IMR-90 (cell line): ENCODE data around the gene GLS2. TPM values are rescaled to one million over a fixed set of nuclear protein-coding genes. Genes with fewer than 3 reads are reported as not detected.

ENCODE experiments used
- ATAC-seq: fragments of 200-7000 bp; cut with Tn5 transposase; 2 replicates; pipeline ENCODE4 v1.9.1; 2020; ENCODE audit warnings: low read depth, mild to moderate bottlenecking, moderate library complexity
- BruUV-seq: library from RNA; stranded (reverse); fragments of 400-500 nt; replicated peaks from 2 replicates; lab custom pipeline; 2021; lab: Mats Ljungman, UMichigan
- CTCF ChIA-PET: fragments of 300-600 bp; formaldehyde crosslinking; extraction: SDS; loops from one replicate; lab custom pipeline; 2021; ENCODE audit warnings: antibody characterized with exemption; lab: Yijun Ruan, JAX
- POLR2A ChIA-PET: fragments of 300-600 bp; sonication (Branson Sonifier 250); formaldehyde crosslinking; loops from one replicate; lab custom pipeline; 2022; ENCODE audit warnings: antibody characterized with exemption; ENCODE audit not compliant: unreplicated experiment; lab: Charles Lee
- DNase-seq: peaks from one replicate; pipeline ENCODE4 v3.0.0; 2013
- H2AFZ ChIP-seq: replicated peaks from 2 replicates; pipeline ENCODE3; 2013; ENCODE audit warnings: low read length, mild to moderate bottlenecking; ENCODE audit not compliant: poor library complexity
- H2AK5ac ChIP-seq: 2 replicates; pipeline ENCODE4 v1.6.1; 2013; ENCODE audit warnings: low read depth, low read length, inconsistent platforms
- H2AK9ac ChIP-seq: replicated peaks from 2 replicates; pipeline ENCODE3; 2013; ENCODE audit warnings: mild to moderate bottlenecking, low read depth, low read length, moderate library complexity; ENCODE audit not compliant: poor library complexity
- H2BK120ac ChIP-seq: 2 replicates; pipeline ENCODE4 v1.6.1; 2013; ENCODE audit warnings: low read depth, low read length, inconsistent platforms
- H2BK15ac ChIP-seq: 3 replicates; pipeline ENCODE4 v1.6.1; 2013; ENCODE audit warnings: low read depth, low read length, inconsistent platforms
- H2BK20ac ChIP-seq: 2 replicates; pipeline ENCODE4 v1.6.1; 2013; ENCODE audit warnings: low read depth, mild to moderate bottlenecking, inconsistent platforms, low read length, moderate library complexity
- H2BK5ac ChIP-seq: 2 replicates; pipeline ENCODE4 v1.6.1; 2013; ENCODE audit warnings: mild to moderate bottlenecking, low read depth, low read length, inconsistent platforms; ENCODE audit not compliant: poor library complexity, severe bottlenecking
- H3K14ac ChIP-seq: replicated peaks from 2 replicates; pipeline ENCODE4 v1.6.1; 2013; ENCODE audit warnings: low read depth, low read length, inconsistent platforms
- H3K18ac ChIP-seq: 2 replicates; pipeline ENCODE4 v1.6.1; 2013; ENCODE audit warnings: low read depth, low read length, control low read depth
- H3K23ac ChIP-seq: 2 replicates; pipeline ENCODE4 v1.6.1; 2013; ENCODE audit warnings: low read depth, low read length, inconsistent platforms
- H3K27ac ChIP-seq: 2 replicates; pipeline ENCODE4 v1.5.1; 2013; ENCODE audit warnings: mild to moderate bottlenecking, control low read depth, low read length; ENCODE audit not compliant: insufficient read depth
- H3K27me3 ChIP-seq: 2 replicates; pipeline ENCODE4 v1.6.1; 2013; ENCODE audit warnings: low read length; ENCODE audit not compliant: control insufficient read depth, insufficient read depth
- H3K36me3 ChIP-seq: 2 replicates; pipeline ENCODE4 v1.6.1; 2013; ENCODE audit warnings: low read length, mixed read lengths; ENCODE audit not compliant: control insufficient read depth, insufficient read depth
- H3K4ac ChIP-seq: 2 replicates; pipeline ENCODE4 v1.6.1; 2013; ENCODE audit warnings: low read depth, low read length, inconsistent platforms
- H3K4me1 ChIP-seq: 2 replicates; pipeline ENCODE4 v1.6.1; 2013; ENCODE audit warnings: low read length, mixed read lengths; ENCODE audit not compliant: control insufficient read depth, insufficient read depth
- H3K4me2 ChIP-seq: 2 replicates; pipeline ENCODE4 v1.6.1; 2013; ENCODE audit warnings: low read depth, mild to moderate bottlenecking, control low read depth, low read length, moderate library complexity
- H3K4me3 ChIP-seq: 2 replicates; pipeline ENCODE4 v1.5.1; 2013; ENCODE audit warnings: low read depth, mild to moderate bottlenecking, control low read depth, low read length, moderate library complexity; ENCODE audit not compliant: insufficient read depth
- H3K56ac ChIP-seq: 2 replicates; pipeline ENCODE4 v1.6.1; 2013; ENCODE audit warnings: low read length, inconsistent platforms; ENCODE audit not compliant: insufficient read depth; ENCODE audit errors: extremely low read depth
- H3K79me1 ChIP-seq, 2 experiments: 2 replicates each; pipeline ENCODE4 v1.6.1; 2013; ENCODE audit warnings: low read length in 2 of 2, inconsistent platforms in 1 of 2, low read depth in 1 of 2
- H3K9ac ChIP-seq: 2 replicates; pipeline ENCODE4 v1.6.1; 2013; ENCODE audit warnings: low read depth, low read length, control low read depth
- H3K9me1 ChIP-seq: 2 replicates; pipeline ENCODE4 v1.6.1; 2013; ENCODE audit warnings: low read length, inconsistent platforms; ENCODE audit not compliant: insufficient read depth
- H3K9me3 ChIP-seq: 2 replicates; pipeline ENCODE4 v1.6.1; 2013; ENCODE audit warnings: low read length; ENCODE audit not compliant: control insufficient read depth, insufficient read depth
- H4K20me1 ChIP-seq: 2 replicates; pipeline ENCODE4 v1.6.1; 2013; ENCODE audit warnings: low read length, inconsistent platforms; ENCODE audit not compliant: insufficient read depth
- H4K5ac ChIP-seq: 2 replicates; pipeline ENCODE4 v1.6.1; 2013; ENCODE audit warnings: mild to moderate bottlenecking, low read depth, low read length, control low read depth
- H4K8ac ChIP-seq, 2 experiments: 2 replicates each; pipeline ENCODE4 v1.6.1; 2013; ENCODE audit warnings: low read depth in 2 of 2, low read length in 2 of 2, control low read depth in 1 of 2, inconsistent platforms in 1 of 2
- H4K91ac ChIP-seq: 2 replicates; pipeline ENCODE4 v1.6.1; 2013; ENCODE audit warnings: low read depth, low read length, inconsistent platforms; ENCODE audit not compliant: insufficient read depth
- BHLHE40 ChIP-seq: fragments of 150-350 bp; IDR thresholded peaks from 2 replicates; pipeline ENCODE4 v1.6.1; 2016; ENCODE audit warnings: mild to moderate bottlenecking, low read depth, low read length
- CEBPB ChIP-seq: IDR thresholded peaks from 2 replicates; pipeline ENCODE4 v1.6.1; 2012; ENCODE audit warnings: low read depth, low read length, improper control_type of control experiment
- CHD1 ChIP-seq: IDR thresholded peaks from 2 replicates; pipeline ENCODE4 v1.6.1; 2012; ENCODE audit warnings: low read depth, low read length, improper control_type of control experiment
- CTCF ChIP-seq: conservative IDR thresholded peaks from 2 replicates; pipeline ENCODE4 v1.5.1; 2012; ENCODE audit warnings: mild to moderate bottlenecking, low read depth, low read length, improper control_type of control experiment
- ELK1 ChIP-seq: fragments of 150-350 bp; IDR thresholded peaks from 2 replicates; pipeline ENCODE4 v1.6.1; 2016; ENCODE audit warnings: low read depth, mild to moderate bottlenecking, low read length, moderate library complexity, borderline replicate concordance
- FOS ChIP-seq: fragments of 150-350 bp; IDR thresholded peaks from 2 replicates; pipeline ENCODE4 v1.6.1; 2016; ENCODE audit warnings: low read depth, low read length
- MAFK ChIP-seq: IDR thresholded peaks from 2 replicates; pipeline ENCODE4 v1.6.1; 2012; ENCODE audit warnings: low read depth, low read length, improper control_type of control experiment
- MAZ ChIP-seq: IDR thresholded peaks from 2 replicates; pipeline ENCODE4 v1.6.1; 2012; ENCODE audit warnings: low read depth, mild to moderate bottlenecking, low read length, improper control_type of control experiment, moderate library complexity, borderline replicate concordance
- MXI1 ChIP-seq: IDR thresholded peaks from 2 replicates; pipeline ENCODE4 v1.6.1; 2012; ENCODE audit warnings: low read depth, mild to moderate bottlenecking, low read length, moderate library complexity, borderline replicate concordance
- NFE2L2 ChIP-seq: fragments of 150-350 bp; IDR thresholded peaks from 2 replicates; pipeline ENCODE4 v1.6.1; 2016; ENCODE audit warnings: low read depth, mild to moderate bottlenecking, low read length
- POLR2A ChIP-seq: IDR thresholded peaks from 2 replicates; pipeline ENCODE4 v1.6.1; 2012; ENCODE audit warnings: mild to moderate bottlenecking, low read depth, low read length
- RAD21 ChIP-seq: IDR thresholded peaks from 2 replicates; pipeline ENCODE4 v1.6.1; 2012; ENCODE audit warnings: low read length, improper control_type of control experiment
- RCOR1 ChIP-seq: IDR thresholded peaks from 2 replicates; pipeline ENCODE4 v1.6.1; 2012; ENCODE audit warnings: mild to moderate bottlenecking, low read length, improper control_type of control experiment; ENCODE audit not compliant: insufficient replicate concordance
- RFX5 ChIP-seq: IDR thresholded peaks from 2 replicates; pipeline ENCODE4 v1.8.0; 2012; ENCODE audit warnings: low read depth, mild to moderate bottlenecking, low read length, moderate library complexity
- SMC3 ChIP-seq: fragments of 150-350 bp; IDR thresholded peaks from 2 replicates; pipeline ENCODE4 v1.6.1; 2016; ENCODE audit warnings: low read depth, mild to moderate bottlenecking, antibody characterized with exemption, low read length, moderate library complexity
- USF2 ChIP-seq: fragments of 150-350 bp; IDR thresholded peaks from 2 replicates; pipeline ENCODE4 v1.6.1; 2017; ENCODE audit warnings: mild to moderate bottlenecking, antibody characterized with exemption, low read length, low read depth
- WGBS, 2 experiments: methylation state at CpG; one replicate each; pipeline versions ENCODE4 v1.1.5 to v1.1.7; 2013; ENCODE audit warnings: missing lambda C conversion rate in 2 of 2; ENCODE audit not compliant: insufficient read length in 1 of 2; ENCODE audit errors: extremely low coverage in 2 of 2; 5-methylcytosine and 5-hydroxymethylcytosine counted together
- dilution Hi-C: fragments of 300-500 bp; cut with HindIII; formaldehyde crosslinking; loops from one replicate; pipeline ENCODE4 v1.14.3; 2018; ENCODE audit warnings: low sequenced_read_pairs; ENCODE audit not compliant: unreplicated experiment
- in situ Hi-C: fragments of 300-500 bp; cut with MboI; formaldehyde crosslinking; loops from 3 replicates; pipeline ENCODE4 v1.14.3; 2019; ENCODE audit warnings: low sequenced_read_pairs, inconsistent platforms, mixed read lengths
- intact Hi-C: fragments of 100-400 bp; cut with micrococcal nuclease; formaldehyde crosslinking; loops from 2 replicates; pipeline ENCODE4 v1.10.0; 2022
- polyA plus RNA-seq, 3 experiments: library from polyadenylated mRNA; depleted of rRNA; stranded (reverse); fragments of >200 nt; gene quantifications; 2 replicates each; pipeline ENCODE4 v1.2.3, GENCODE V29; 2012; ENCODE audit warnings: low replicate concordance in 1 of 3
- total RNA-seq: library from RNA; depleted of rRNA; stranded (reverse); fragments of >200 nt; gene quantifications from 2 replicates; pipeline ENCODE4 v1.2.3, GENCODE V29; 2012

GLS2 gene
- total and polyA plus RNA-seq, 2 of the 4 experiments (the other 2 are of a cell fraction) = 0.21 to 0.36 TPM

- in situ Hi-C loops = no loop called here
- peaks cover 5% of the 10 kb centered on the region for H3K36me3 ChIP-seq
- H2BK5ac ChIP-seq = no peak overlapping the region
- no peak overlapping the region for H3K14ac ChIP-seq
- 75% methylated on average over 2 of the region's 9 CpGs; no CpG with 5 or more reads in 1 of the 2 experiments for WGBS, 2 experiments
- H3K18ac ChIP-seq = no peak overlapping the region
- H3K4me1 ChIP-seq = no peaks in the 10 kb centered on the region
- no peak overlapping the region for H2AK5ac ChIP-seq
- no peak overlapping the region for H3K23ac ChIP-seq
- no peak overlapping the region for H4K5ac ChIP-seq
- H4K8ac ChIP-seq = no peak overlapping the region
- H3K27me3 ChIP-seq = no peaks in the 10 kb centered on the region
- H3K9me1 ChIP-seq = peaks cover 19% of the 10 kb centered on the region; the same call in 1 of the 2 replicates
- no peak overlapping the region for H2BK20ac ChIP-seq
- CTCF ChIA-PET = no interaction called here
- no peaks in the 10 kb centered on the region for H3K9me3 ChIP-seq
- BruUV-seq = no TSS peak
- H3K79me1 ChIP-seq = peaks cover 22 to 55% of the 10 kb centered on the region in 2 experiments
- H2AK9ac ChIP-seq = no peak overlapping the region
- no peak overlapping the region for H2BK15ac ChIP-seq
- no peak overlapping the region for H3K4me3 ChIP-seq
- no peak overlapping the region for H3K27ac ChIP-seq
- H3K4me2 ChIP-seq = no peak overlapping the region
- POLR2A ChIA-PET = no interaction called here
- TF ChIP-seq FOS = no peak
- no peak for TF ChIP-seq USF2
- no peak for TF ChIP-seq CTCF
- TF ChIP-seq POLR2A = no peak
- TF ChIP-seq CHD1 = no peak
- no peak for TF ChIP-seq SMC3
- no peak for TF ChIP-seq RAD21
- TF ChIP-seq MAFK = no peak
- no peak for TF ChIP-seq MAZ
- TF ChIP-seq NFE2L2 = no peak
- TF ChIP-seq MXI1 = no peak
- TF ChIP-seq CEBPB = no peak
- TF ChIP-seq ELK1 = no peak
- TF ChIP-seq BHLHE40 = no peak
- TF ChIP-seq RFX5 = no peak
- TF ChIP-seq RCOR1 = no peak
- no peak overlapping the region for H2AFZ ChIP-seq
- DNase-seq (no peak), ATAC-seq (no peak)
- no peak overlapping the region for H4K91ac ChIP-seq
- no peaks in the 10 kb centered on the region for H4K20me1 ChIP-seq
- H3K9ac ChIP-seq = no peak overlapping the region
- H3K56ac ChIP-seq = no peak overlapping the region
- no peak overlapping the region for H3K4ac ChIP-seq
- no peak overlapping the region for H2BK120ac ChIP-seq
- intact Hi-C loops = no loop called here
- dilution Hi-C loops = no loop called here
Observed at GRCh38 chr12:56474389-56474788, 13.6 kb downstream of the GLS2 start.
